B cell (primary cell): ENCODE measurements around the gene RNF166. TPM values are rescaled to one million over a fixed set of nuclear protein-coding genes. Genes with fewer than 3 reads are reported as not detected.
A peak's percentile ranks its signal among the peaks of the same experiment; 100 is the strongest.

ENCODE experiments used
- ATAC-seq: fragments of 200-7000 bp; cut with Tn5 transposase; one replicate; pipeline ENCODE4 v1.10.0; 2021; ENCODE audit warnings: low read depth, mild to moderate bottlenecking, moderate number of reproducible peaks, moderate library complexity
- CTCF ChIA-PET: fragments of 350-600 bp; sonication (Branson Sonifier 250); formaldehyde crosslinking; loops from one replicate; lab custom pipeline; 2021; ENCODE audit warnings: antibody characterized with exemption, inconsistent platforms; lab: Charles Lee
- POLR2A ChIA-PET: fragments of 350-600 bp; sonication (Branson Sonifier 250); formaldehyde crosslinking; loops from one replicate; lab custom pipeline; 2021; ENCODE audit warnings: antibody characterized with exemption; lab: Charles Lee
- DNase-seq: peaks from one replicate; pipeline ENCODE4 v3.0.0; 2013
- H2AFZ ChIP-seq: 2 replicates; pipeline ENCODE4 v1.6.1; 2012; ENCODE audit warnings: mild to moderate bottlenecking, low read depth, low read length; ENCODE audit not compliant: insufficient read depth, poor library complexity, severe bottlenecking
- H3K27ac ChIP-seq, 2 donors: 1 replicate in 1 of 2; 2 replicates in 1 of 2; pipeline ENCODE4 v1.5.1; 2012 to 2013; ENCODE audit warnings: low read length in 2 of 2, mild to moderate bottlenecking in 2 of 2, moderate library complexity in 1 of 2
- H3K27me3 ChIP-seq, 4 experiments: fragments of 200-600 bp in 1 of 4; sonication (generic) in 1 of 4; replicated peaks in 1 of 4; 1 replicate in 2 of 4; 2 replicates in 2 of 4; pipeline versions ENCODE4 v1.6.1 to v1.7.0; 2013 to 2016; ENCODE audit warnings: low read length in 3 of 4, mild to moderate bottlenecking in 2 of 4, mixed read lengths in 1 of 4, moderate library complexity in 1 of 4; ENCODE audit not compliant: insufficient read depth in 4 of 4, control insufficient read depth in 3 of 4; ENCODE audit errors: control extremely low read depth in 1 of 4
- H3K36me3 ChIP-seq, 2 experiments: replicated peaks in 1 of 2; 1 replicate in 1 of 2; 2 replicates in 1 of 2; pipeline versions ENCODE4 v1.6.1 to v1.7.1; 2013; ENCODE audit warnings: low read length in 1 of 2; ENCODE audit not compliant: insufficient read depth in 2 of 2, control insufficient read depth in 1 of 2; ENCODE audit errors: control extremely low read depth in 1 of 2, extremely low read depth in 1 of 2
- H3K4me1 ChIP-seq, 2 donors: fragments of 200-600 bp in 1 of 2; sonication (generic) in 1 of 2; 1 replicate in 1 of 2; 2 replicates in 1 of 2; pipeline versions ENCODE4 v1.5.1 to v1.6.1; 2013 to 2017; ENCODE audit warnings: low read length in 2 of 2; ENCODE audit not compliant: control insufficient read depth in 2 of 2, insufficient read depth in 2 of 2
- H3K4me2 ChIP-seq: replicated peaks from 2 replicates; pipeline ENCODE3; 2012; ENCODE audit warnings: mild to moderate bottlenecking, low read depth, low read length; ENCODE audit not compliant: poor library complexity, severe bottlenecking
- H3K4me3 ChIP-seq, 5 experiments: fragments of 200-600 bp in 1 of 5; sonication (generic) in 1 of 5; 1 replicate in 3 of 5; 2 replicates in 2 of 5; pipeline versions ENCODE4 v1.5.1 to v1.7.0; 2011 to 2016; ENCODE audit warnings: low read length in 4 of 5, mild to moderate bottlenecking in 4 of 5, low read depth in 2 of 5, control low read depth in 1 of 5, moderate library complexity in 1 of 5; ENCODE audit not compliant: insufficient read depth in 1 of 5; ENCODE audit errors: control extremely low read depth in 1 of 5, extremely low read depth in 1 of 5
- H3K79me2 ChIP-seq: fragments of 200-600 bp; sonication (generic); one replicate; pipeline ENCODE4 v1.6.0; 2016; ENCODE audit warnings: low read length; ENCODE audit not compliant: control insufficient read depth, insufficient read depth
- H3K9ac ChIP-seq: fragments of 200-600 bp; sonication (generic); 2 replicates; pipeline ENCODE4 v1.6.1; 2017; ENCODE audit warnings: mild to moderate bottlenecking, low read length, moderate library complexity
- H3K9me3 ChIP-seq, 3 donors: one replicate each; pipeline versions ENCODE4 v1.6.1 to v1.7.1; 2013; ENCODE audit warnings: low read length in 2 of 3; ENCODE audit not compliant: control insufficient read depth in 2 of 3, insufficient read depth in 1 of 3; ENCODE audit errors: control extremely low read depth in 1 of 3
- H4K20me1 ChIP-seq: 2 replicates; pipeline ENCODE4 v1.6.0; 2012; ENCODE audit warnings: mild to moderate bottlenecking, low read length; ENCODE audit not compliant: insufficient read depth, control insufficient read depth, poor library complexity, severe bottlenecking
- H3K27ac Mint-ChIP-seq: one replicate; pipeline ENCODE4 v1.8.0; 2021; ENCODE audit warnings: mixed read lengths
- H3K27me3 Mint-ChIP-seq: one replicate; pipeline ENCODE4 v1.8.0; 2021; ENCODE audit warnings: mixed read lengths
- H3K4me1 Mint-ChIP-seq: one replicate; pipeline ENCODE4 v1.8.0; 2021; ENCODE audit warnings: mixed read lengths
- H3K4me3 Mint-ChIP-seq: one replicate; pipeline ENCODE4 v1.8.0; 2021; ENCODE audit warnings: mixed read lengths
- H3K9me3 Mint-ChIP-seq: one replicate; pipeline ENCODE4 v1.8.0; 2022; ENCODE audit warnings: mixed read lengths; ENCODE audit not compliant: insufficient read depth
- EZH2 ChIP-seq: IDR thresholded peaks from 2 replicates; pipeline ENCODE4 v1.6.1; 2012; ENCODE audit warnings: borderline replicate concordance, low read depth, mild to moderate bottlenecking, moderate library complexity, low read length; ENCODE audit not compliant: insufficient read depth, poor library complexity, severe bottlenecking
- whole genome bisulfite sequencing: methylation state at CpG from one replicate; pipeline ENCODE4 v1.1.5; 2013; ENCODE audit warnings: missing lambda C conversion rate; ENCODE audit not compliant: insufficient coverage; 5-methylcytosine and 5-hydroxymethylcytosine counted together
- intact Hi-C: fragments of 100-400 bp; cut with micrococcal nuclease; formaldehyde crosslinking; loops from one replicate; pipeline ENCODE4 v1.10.0; 2022
- polyA plus RNA-seq: library from polyadenylated mRNA; depleted of rRNA; stranded (reverse); fragments of >200 nt; gene quantifications from 2 replicates; pipeline ENCODE4 v1.2.3, GENCODE V29; 2012
- total RNA-seq, 2 donors: library from RNA; stranded (reverse); fragments of 120-200 nt in 1 of 2; gene quantifications; 1 replicate in 1 of 2; 2 replicates in 1 of 2; pipeline versions ENCODE4 v1.2.3 to v1.2.4, GENCODE V29; 2013 to 2022
- TF ChIP-seq, protein P1 (sequence below): fragments of 200-600 bp; IDR thresholded peaks from one replicate; pipeline ENCODE4 v1.8.0; 2022; ENCODE audit warnings: antibody characterized with exemption, mild to moderate bottlenecking

RNF166 gene
- total and polyA plus RNA-seq, 2 donors (not counting 1 experiment from before 2014, with no cell fraction given) = 64.1 to 65.0 TPM

DNA sequence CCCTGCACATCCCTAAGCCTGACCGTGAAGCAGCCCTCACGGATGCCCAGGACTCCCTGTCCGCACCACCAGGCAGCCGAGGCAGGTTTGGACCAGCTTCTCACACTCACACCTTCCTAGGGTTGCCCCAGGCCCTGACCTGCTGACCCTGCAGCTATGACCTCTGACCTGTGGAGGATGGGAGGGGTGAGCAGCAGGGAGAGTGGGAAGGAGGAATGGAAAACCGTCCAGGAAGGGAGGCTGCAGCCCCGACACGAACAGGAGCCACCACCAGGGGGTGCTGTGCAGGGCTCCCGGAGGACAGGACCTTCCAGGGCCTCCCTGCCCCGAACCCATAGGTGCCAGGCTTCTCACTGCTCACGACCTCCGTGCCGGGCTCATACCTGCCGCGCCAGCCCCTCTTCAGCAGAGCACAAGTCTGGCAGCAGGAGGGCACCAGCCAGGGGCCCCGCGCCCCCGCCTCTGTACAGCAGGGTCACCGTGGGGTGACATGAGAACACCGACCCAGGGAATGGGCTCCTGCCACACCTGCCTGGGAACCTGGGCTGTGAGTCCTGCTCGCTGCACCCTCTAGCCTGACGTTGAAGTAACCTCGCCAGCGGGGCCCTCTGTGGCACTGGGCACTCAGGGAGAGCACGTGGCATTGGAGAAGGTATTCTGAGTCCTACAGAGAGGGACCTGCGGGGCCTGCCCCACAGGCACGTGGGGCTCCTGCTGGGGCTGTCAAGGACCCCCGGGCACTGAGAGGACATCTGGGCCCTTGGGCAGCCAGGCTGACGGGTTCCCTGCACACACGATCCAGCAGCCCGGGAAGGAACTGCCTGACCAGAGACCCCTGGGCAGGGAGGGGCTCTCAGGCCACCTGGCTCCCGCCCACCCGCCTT is 37.7 kb upstream of the RNF166 start:
- no peak for ATAC-seq
- POLR2A ChIA-PET = interaction anchor here (0.5 to 1.6 kb wide), 2 partner anchors 10 to 111 kb away, joined by 3 to 4 read pairs; no protein-coding TSS in a partner anchor
- H3K4me1 Mint-ChIP-seq = peaks cover 50% of the 10 kb centered on the region

More for the DNA sequence above, 37.7 kb upstream of the RNF166 start:
- WGBS = 68% methylated on average over 30 of the region's 32 CpGs
- Mint-ChIP-seq H3K4me3 (peak overlapping the region; percentile 34), H3K9me3 (no peaks in the 10 kb centered on the region), H3K27me3 (no peaks in the 10 kb centered on the region), H3K27ac (peak overlapping the region; percentile 78)
- Histone ChIP-seq H3K4me1 (peaks cover 47 to 59% of the 10 kb centered on the region in 2 donors), H3K4me3 (no peak overlapping the region), H3K36me3 (peaks cover 0 to 13% of the 10 kb centered on the region in 2 experiments), H3K9me3 (no peaks in the 10 kb centered on the region), H3K4me2 (peak overlapping the region; percentile 88), H2AFZ (no peak overlapping the region), H3K79me2 (peaks cover 39% of the 10 kb centered on the region), H4K20me1 (peaks cover 48% of the 10 kb centered on the region), H3K27ac (no peak overlapping the region), H3K9ac (no peak overlapping the region), H3K27me3 (no peaks in the 10 kb centered on the region)
- peak; percentile 75 for DNase-seq
- CTCF ChIA-PET = interaction anchor here (1.2 to 13.1 kb wide), 5 partner anchors 9 to 114 kb away, joined by 3 to 138 read pairs (median 4); partner anchors contain the start of gene PIEZO1
- TF ChIP-seq, protein P1, sequence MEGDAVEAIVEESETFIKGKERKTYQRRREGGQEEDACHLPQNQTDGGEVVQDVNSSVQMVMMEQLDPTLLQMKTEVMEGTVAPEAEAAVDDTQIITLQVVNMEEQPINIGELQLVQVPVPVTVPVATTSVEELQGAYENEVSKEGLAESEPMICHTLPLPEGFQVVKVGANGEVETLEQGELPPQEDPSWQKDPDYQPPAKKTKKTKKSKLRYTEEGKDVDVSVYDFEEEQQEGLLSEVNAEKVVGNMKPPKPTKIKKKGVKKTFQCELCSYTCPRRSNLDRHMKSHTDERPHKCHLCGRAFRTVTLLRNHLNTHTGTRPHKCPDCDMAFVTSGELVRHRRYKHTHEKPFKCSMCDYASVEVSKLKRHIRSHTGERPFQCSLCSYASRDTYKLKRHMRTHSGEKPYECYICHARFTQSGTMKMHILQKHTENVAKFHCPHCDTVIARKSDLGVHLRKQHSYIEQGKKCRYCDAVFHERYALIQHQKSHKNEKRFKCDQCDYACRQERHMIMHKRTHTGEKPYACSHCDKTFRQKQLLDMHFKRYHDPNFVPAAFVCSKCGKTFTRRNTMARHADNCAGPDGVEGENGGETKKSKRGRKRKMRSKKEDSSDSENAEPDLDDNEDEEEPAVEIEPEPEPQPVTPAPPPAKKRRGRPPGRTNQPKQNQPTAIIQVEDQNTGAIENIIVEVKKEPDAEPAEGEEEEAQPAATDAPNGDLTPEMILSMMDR = peak; percentile 93
- no peak for TF ChIP-seq EZH2
- intact Hi-C loops = loop anchor here (2.0 kb wide), 2 partner anchors 27 to 473 kb away; partner anchors contain the start of gene ZNF778
